Lung (tissue), 12 donors: Measurements from ENCODE around the gene TRIM16. TPM values are rescaled to one million over a fixed set of nuclear protein-coding genes. Genes with fewer than 3 reads are reported as not detected.
A peak's percentile ranks its signal among the peaks of the same experiment; 100 is the strongest.

Experiments used
- ATAC-seq: fragments of 200-7000 bp; cut with Tn5 transposase; one replicate; pipeline ENCODE4 v1.9.1; 2020; ENCODE audit warnings: moderate number of reproducible peaks; ENCODE audit not compliant: insufficient read depth, low FRiP score
- DNase-seq, 3 donors: peaks; one replicate each; pipeline ENCODE4 v3.0.0-alpha.2; 2013 to 2017
- H3K27ac ChIP-seq, 2 donors: one replicate each; pipeline ENCODE4 v1.5.1; 2013; ENCODE audit warnings: mild to moderate bottlenecking in 2 of 2, moderate library complexity in 2 of 2, control low read depth in 1 of 2, inconsistent platforms in 1 of 2, low read depth in 1 of 2, low read length in 1 of 2
- H3K27me3 ChIP-seq, 3 donors: one replicate each; pipeline ENCODE4 v1.5.1; 2013; ENCODE audit warnings: low read length in 2 of 3; ENCODE audit not compliant: control insufficient read depth in 3 of 3, insufficient read depth in 3 of 3
- H3K36me3 ChIP-seq, 4 donors: one replicate each; pipeline ENCODE4 v1.5.1; 2013; ENCODE audit warnings: low read length in 4 of 4, mild to moderate bottlenecking in 1 of 4, moderate library complexity in 1 of 4; ENCODE audit not compliant: control insufficient read depth in 4 of 4, insufficient read depth in 4 of 4
- H3K4me1 ChIP-seq, 5 donors: one replicate each; pipeline ENCODE4 v1.5.1; 2013; ENCODE audit warnings: low read length in 5 of 5, mild to moderate bottlenecking in 2 of 5, moderate library complexity in 1 of 5; ENCODE audit not compliant: control insufficient read depth in 5 of 5, insufficient read depth in 5 of 5
- H3K4me3 ChIP-seq: one replicate; pipeline ENCODE4 v1.5.1; 2013; ENCODE audit warnings: mild to moderate bottlenecking, control low read depth, moderate library complexity
- H3K9ac ChIP-seq, 2 donors: one replicate each; pipeline ENCODE4 v1.5.1; 2013; ENCODE audit warnings: low read length in 2 of 2, control low read depth in 1 of 2; ENCODE audit not compliant: insufficient read depth in 1 of 2
- H3K9me3 ChIP-seq, 4 donors: one replicate each; pipeline ENCODE4 v1.5.1; 2013; ENCODE audit warnings: low read length in 3 of 4, mild to moderate bottlenecking in 1 of 4, moderate library complexity in 1 of 4; ENCODE audit not compliant: control insufficient read depth in 4 of 4, insufficient read depth in 3 of 4
- WGBS, 2 donors: extraction: QIAGEN DNeasy Blood & Tissue Kit; methylation state at CpG; one replicate each; pipeline ENCODE4 v1.1.7; 2013; 5-methylcytosine and 5-hydroxymethylcytosine counted together
- polyA plus RNA-seq, 2 donors: library from polyadenylated mRNA; stranded (reverse); fragments of 200-250 nt; gene quantifications; one replicate each; pipeline ENCODE4 v1.2.1, GENCODE V29; 2013
- total RNA-seq, 2 donors: library from RNA; depleted of rRNA in 1 of 2; stranded (reverse); fragments of >200 nt in 1 of 2; gene quantifications; one replicate each; pipeline ENCODE4 v1.2.1, GENCODE V29; 2014 to 2021
- TF ChIP-seq, protein P1 (sequence below): IDR thresholded peaks from 2 replicates; pipeline ENCODE4 v1.5.1; 2012; ENCODE audit warnings: mild to moderate bottlenecking; ENCODE audit errors: control extremely low read depth, extremely low read depth
- donor health status: control.
- donor health status: control.
- donor health status: Bipolar disorder and iron deficiency.
- donor health status: healthy.
- donor health status: DM: yes; HTN: yes; CAD: no.

The TRIM16 gene
- total and polyA plus RNA-seq, 4 donors, result 10.2 to 32.1 (median 21.0) TPM

- H3K4me3 ChIP-seq, result peak overlapping the region; percentile 70
- TF ChIP-seq, protein P1, sequence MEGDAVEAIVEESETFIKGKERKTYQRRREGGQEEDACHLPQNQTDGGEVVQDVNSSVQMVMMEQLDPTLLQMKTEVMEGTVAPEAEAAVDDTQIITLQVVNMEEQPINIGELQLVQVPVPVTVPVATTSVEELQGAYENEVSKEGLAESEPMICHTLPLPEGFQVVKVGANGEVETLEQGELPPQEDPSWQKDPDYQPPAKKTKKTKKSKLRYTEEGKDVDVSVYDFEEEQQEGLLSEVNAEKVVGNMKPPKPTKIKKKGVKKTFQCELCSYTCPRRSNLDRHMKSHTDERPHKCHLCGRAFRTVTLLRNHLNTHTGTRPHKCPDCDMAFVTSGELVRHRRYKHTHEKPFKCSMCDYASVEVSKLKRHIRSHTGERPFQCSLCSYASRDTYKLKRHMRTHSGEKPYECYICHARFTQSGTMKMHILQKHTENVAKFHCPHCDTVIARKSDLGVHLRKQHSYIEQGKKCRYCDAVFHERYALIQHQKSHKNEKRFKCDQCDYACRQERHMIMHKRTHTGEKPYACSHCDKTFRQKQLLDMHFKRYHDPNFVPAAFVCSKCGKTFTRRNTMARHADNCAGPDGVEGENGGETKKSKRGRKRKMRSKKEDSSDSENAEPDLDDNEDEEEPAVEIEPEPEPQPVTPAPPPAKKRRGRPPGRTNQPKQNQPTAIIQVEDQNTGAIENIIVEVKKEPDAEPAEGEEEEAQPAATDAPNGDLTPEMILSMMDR, result no peak
- H3K9ac ChIP-seq, result peak overlapping the region; percentile 42 to 92
- no peaks in the 10 kb centered on the region for H3K27me3 ChIP-seq
- 0 to 3% methylated on average over 8 of the region's 8 CpGs for WGBS, 2 donors
- peak overlapping the region; percentile 78 to 88 for H3K27ac ChIP-seq
- ATAC-seq, result peak; percentile 86
- peak; percentile 97 to 99 (median 99) for DNase-seq
- peaks cover 0 to 26% (median 11%) of the 10 kb centered on the region in 5 donors for H3K4me1 ChIP-seq
- H3K36me3 ChIP-seq, result no peaks in the 10 kb centered on the region
- H3K9me3 ChIP-seq, result no peaks in the 10 kb centered on the region
Measured at GRCh38 chr17:15651583-15652110, 32.5 kb downstream of the TRIM16 start.

DNA sequence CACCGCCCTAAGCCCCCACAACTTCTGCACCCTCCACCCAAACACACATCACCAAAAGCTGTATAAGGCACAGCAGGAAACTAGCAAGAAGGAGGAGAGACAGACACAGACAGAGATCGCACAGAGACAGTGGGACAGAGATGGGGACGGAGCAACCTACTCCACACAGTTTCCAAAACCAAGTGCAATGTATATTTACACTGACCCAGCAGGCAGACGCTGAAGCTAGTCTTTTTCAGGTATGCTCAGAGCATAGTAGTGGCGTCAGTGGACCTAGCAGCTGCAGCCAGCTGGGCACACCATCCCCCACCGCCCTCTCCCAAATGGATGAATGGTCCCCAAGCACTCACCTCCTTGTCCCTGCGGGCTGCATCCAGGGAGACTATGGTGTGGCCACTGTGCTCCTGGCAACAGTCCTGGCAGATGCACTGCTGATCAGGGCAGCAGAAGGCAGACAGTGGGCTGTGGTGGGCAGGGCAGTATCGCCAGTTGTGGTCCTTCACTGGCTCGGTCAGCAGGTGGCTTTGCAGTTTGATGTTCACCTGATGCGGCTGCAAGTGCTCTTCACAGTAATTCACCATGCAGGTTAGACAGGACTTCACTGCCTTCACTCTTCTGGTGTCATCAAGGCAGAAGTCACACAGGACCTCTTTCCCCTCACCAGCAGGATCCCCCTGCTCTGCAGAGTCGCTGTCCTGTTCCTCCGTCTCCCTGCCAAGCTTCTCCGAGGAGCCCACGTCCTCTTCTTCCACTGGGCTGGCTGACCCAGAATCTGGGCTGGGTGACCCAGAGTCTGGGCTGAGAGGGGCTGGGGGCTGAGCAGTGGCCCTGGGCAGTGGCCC, 33.1 kb downstream of the TRIM16 start:
- Histone ChIP-seq H3K9ac (peak overlapping the region; percentile 42 to 92), H3K27ac (peak overlapping the region; percentile 77 to 88), H3K9me3 (no peaks in the 10 kb centered on the region), H3K4me1 (peaks cover 0 to 26% (median 11%) of the 10 kb centered on the region in 5 donors), H3K4me3 (peak overlapping the region; percentile 70), H3K36me3 (no peaks in the 10 kb centered on the region), H3K27me3 (no peaks in the 10 kb centered on the region)
- ATAC-seq, result no peak
- DNase-seq, result peak in 2 of 3 donors; percentile 40 to 48
- 30 to 49% methylated on average over 14 of the region's 14 CpGs for WGBS, 2 donors
- TF ChIP-seq, protein P1, result no peak

DNA sequence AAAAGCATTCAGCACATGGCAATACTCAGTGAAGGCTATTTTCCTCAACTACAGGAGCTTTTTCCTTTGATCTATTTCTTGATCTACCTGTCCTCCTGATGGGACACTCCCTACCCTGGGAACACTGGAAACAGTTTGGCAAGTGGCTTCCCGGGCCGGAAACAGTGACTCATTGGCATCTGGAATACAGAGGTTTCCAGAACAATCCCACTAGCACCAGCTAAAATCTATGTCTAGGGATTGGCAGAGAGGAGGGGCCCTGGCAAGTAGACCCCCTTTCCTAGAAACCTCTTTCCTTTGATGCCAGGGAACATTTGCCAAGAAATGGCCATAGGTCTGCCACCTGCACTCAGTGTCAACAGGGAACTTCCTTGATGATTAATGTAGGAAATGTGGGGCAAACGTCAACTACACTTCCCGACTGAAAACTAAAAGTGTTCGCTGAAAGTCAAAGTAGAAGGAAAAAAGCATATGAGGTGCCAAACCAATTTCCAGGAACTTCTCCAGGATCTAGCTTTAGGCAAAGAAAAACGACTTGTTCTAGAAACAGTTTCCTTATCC, 34.2 kb downstream of the TRIM16 start:
- ATAC-seq (no peak), DNase-seq (peak in 2 of 3 donors; percentile 27 to 53)
- Histone ChIP-seq H3K4me1 (peaks cover 0 to 27% (median 11%) of the 10 kb centered on the region in 5 donors), H3K36me3 (no peaks in the 10 kb centered on the region), H3K4me3 (peak overlapping the region; percentile 3), H3K27ac (peak overlapping the region; percentile 63 to 81), H3K9ac (peak overlapping the region in 1 of 2 donors; percentile 92), H3K27me3 (no peaks in the 10 kb centered on the region), H3K9me3 (no peaks in the 10 kb centered on the region)
- TF ChIP-seq, protein P1, result no peak
- WGBS, 2 donors, result 16 to 21% methylated on average over 6 of the region's 6 CpGs
